H1 (cell line): ENCODE results near the gene HPS5. TPM values are rescaled to one million over a fixed set of nuclear protein-coding genes. Genes with fewer than 3 reads are reported as not detected.

Experiments
- CREB1 ChIP-seq: IDR thresholded peaks from 2 replicates; pipeline ENCODE4 v1.6.1; 2012; ENCODE audit warnings: inconsistent platforms
- EP300 ChIP-seq, 2 experiments: IDR thresholded peaks; 1 replicate in 1 of 2; 2 replicates in 1 of 2; pipeline ENCODE4 v1.6.1; 2011 to 2012; ENCODE audit warnings: low read depth in 2 of 2, low read length in 2 of 2, mild to moderate bottlenecking in 2 of 2, borderline replicate concordance in 1 of 2, inconsistent platforms in 1 of 2, moderate library complexity in 1 of 2
- GABPA ChIP-seq: IDR thresholded peaks from 2 replicates; pipeline ENCODE4 v1.6.1; 2011; ENCODE audit warnings: mild to moderate bottlenecking, low read length, moderate library complexity, borderline replicate concordance; ENCODE audit not compliant: insufficient read depth
- NANOG ChIP-seq: IDR thresholded peaks from 2 replicates; pipeline ENCODE4 v1.6.1; 2011; ENCODE audit warnings: low read length, low read depth, mild to moderate bottlenecking, inconsistent platforms; ENCODE audit not compliant: insufficient read depth, poor library complexity, severe bottlenecking
- PHF8 ChIP-seq: fragments of 200-600 bp; sonication (generic); conservative IDR thresholded peaks from 2 replicates; pipeline ENCODE4 v1.7.1; 2012; ENCODE audit warnings: low read depth, mild to moderate bottlenecking, inconsistent platforms, low read length, moderate library complexity
- SIX5 ChIP-seq: IDR thresholded peaks from 2 replicates; pipeline ENCODE4 v1.6.1; 2011; ENCODE audit warnings: mild to moderate bottlenecking, low read depth, low read length
- polyA plus RNA-seq, 7 experiments: library from polyadenylated mRNA; depleted of rRNA in 3 of 7; stranded (reverse) in 5 of 7; unstranded in 2 of 7; fragments of >200 nt in 5 of 7; fragments of 200-250 nt in 2 of 7; gene quantifications; 1 replicate in 5 of 7; 2 replicates in 1 of 7; 4 replicates in 1 of 7; pipeline versions ENCODE4 v1.2.1 to v1.2.3, GENCODE V29; 2011 to 2013; ENCODE audit warnings: missing spikeins in 2 of 7, mixed read lengths in 2 of 7
- total RNA-seq: library from RNA; stranded (reverse); fragmentation: NEBNext Ultra II Directional; extraction: Animal tissue kit (Norgen Biotek cat#: 25700); gene quantifications from 2 replicates; pipeline ENCODE4 v1.2.1, GENCODE V29; 2021
- TF ChIP-seq, protein P1 (sequence below): fragments of 300-600 bp; sonication (generic); IDR thresholded peaks from 2 replicates; pipeline ENCODE4 v1.7.1; 2012; ENCODE audit warnings: low read length, moderate library complexity, mild to moderate bottlenecking, inconsistent platforms; ENCODE audit not compliant: insufficient replicate concordance
- TF ChIP-seq, protein P2 (sequence below): IDR thresholded peaks from 2 replicates; pipeline ENCODE4 v1.6.1; 2011; ENCODE audit warnings: low read length, improper control_type of control experiment

The HPS5 gene
- total and polyA plus RNA-seq, 2 of the 8 experiments (the other 6 are each of a cell fraction or from before 2014, with no cell fraction given), result 5.0 to 18.5 TPM

DNA sequence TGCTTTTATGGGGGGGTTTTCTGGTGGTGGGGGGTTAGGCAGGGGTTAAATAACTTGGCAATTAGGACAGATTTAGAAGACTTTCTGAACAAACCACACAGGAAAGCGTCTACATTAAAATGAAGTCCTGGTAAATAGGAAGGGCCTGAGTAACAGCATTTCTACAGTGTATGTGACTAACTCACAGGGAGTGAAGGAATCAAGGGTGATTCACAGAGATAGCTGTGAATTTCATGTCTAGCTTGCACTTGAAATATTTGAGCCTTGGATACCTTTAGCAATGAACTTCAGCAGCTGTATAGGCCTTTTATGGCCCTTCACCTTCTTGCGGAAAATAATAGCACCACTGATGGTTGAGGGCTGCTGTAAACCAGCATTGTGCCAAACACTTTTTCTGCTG lies 46.3 kb upstream of the HPS5 start (continued):
- TF ChIP-seq, protein P1, sequence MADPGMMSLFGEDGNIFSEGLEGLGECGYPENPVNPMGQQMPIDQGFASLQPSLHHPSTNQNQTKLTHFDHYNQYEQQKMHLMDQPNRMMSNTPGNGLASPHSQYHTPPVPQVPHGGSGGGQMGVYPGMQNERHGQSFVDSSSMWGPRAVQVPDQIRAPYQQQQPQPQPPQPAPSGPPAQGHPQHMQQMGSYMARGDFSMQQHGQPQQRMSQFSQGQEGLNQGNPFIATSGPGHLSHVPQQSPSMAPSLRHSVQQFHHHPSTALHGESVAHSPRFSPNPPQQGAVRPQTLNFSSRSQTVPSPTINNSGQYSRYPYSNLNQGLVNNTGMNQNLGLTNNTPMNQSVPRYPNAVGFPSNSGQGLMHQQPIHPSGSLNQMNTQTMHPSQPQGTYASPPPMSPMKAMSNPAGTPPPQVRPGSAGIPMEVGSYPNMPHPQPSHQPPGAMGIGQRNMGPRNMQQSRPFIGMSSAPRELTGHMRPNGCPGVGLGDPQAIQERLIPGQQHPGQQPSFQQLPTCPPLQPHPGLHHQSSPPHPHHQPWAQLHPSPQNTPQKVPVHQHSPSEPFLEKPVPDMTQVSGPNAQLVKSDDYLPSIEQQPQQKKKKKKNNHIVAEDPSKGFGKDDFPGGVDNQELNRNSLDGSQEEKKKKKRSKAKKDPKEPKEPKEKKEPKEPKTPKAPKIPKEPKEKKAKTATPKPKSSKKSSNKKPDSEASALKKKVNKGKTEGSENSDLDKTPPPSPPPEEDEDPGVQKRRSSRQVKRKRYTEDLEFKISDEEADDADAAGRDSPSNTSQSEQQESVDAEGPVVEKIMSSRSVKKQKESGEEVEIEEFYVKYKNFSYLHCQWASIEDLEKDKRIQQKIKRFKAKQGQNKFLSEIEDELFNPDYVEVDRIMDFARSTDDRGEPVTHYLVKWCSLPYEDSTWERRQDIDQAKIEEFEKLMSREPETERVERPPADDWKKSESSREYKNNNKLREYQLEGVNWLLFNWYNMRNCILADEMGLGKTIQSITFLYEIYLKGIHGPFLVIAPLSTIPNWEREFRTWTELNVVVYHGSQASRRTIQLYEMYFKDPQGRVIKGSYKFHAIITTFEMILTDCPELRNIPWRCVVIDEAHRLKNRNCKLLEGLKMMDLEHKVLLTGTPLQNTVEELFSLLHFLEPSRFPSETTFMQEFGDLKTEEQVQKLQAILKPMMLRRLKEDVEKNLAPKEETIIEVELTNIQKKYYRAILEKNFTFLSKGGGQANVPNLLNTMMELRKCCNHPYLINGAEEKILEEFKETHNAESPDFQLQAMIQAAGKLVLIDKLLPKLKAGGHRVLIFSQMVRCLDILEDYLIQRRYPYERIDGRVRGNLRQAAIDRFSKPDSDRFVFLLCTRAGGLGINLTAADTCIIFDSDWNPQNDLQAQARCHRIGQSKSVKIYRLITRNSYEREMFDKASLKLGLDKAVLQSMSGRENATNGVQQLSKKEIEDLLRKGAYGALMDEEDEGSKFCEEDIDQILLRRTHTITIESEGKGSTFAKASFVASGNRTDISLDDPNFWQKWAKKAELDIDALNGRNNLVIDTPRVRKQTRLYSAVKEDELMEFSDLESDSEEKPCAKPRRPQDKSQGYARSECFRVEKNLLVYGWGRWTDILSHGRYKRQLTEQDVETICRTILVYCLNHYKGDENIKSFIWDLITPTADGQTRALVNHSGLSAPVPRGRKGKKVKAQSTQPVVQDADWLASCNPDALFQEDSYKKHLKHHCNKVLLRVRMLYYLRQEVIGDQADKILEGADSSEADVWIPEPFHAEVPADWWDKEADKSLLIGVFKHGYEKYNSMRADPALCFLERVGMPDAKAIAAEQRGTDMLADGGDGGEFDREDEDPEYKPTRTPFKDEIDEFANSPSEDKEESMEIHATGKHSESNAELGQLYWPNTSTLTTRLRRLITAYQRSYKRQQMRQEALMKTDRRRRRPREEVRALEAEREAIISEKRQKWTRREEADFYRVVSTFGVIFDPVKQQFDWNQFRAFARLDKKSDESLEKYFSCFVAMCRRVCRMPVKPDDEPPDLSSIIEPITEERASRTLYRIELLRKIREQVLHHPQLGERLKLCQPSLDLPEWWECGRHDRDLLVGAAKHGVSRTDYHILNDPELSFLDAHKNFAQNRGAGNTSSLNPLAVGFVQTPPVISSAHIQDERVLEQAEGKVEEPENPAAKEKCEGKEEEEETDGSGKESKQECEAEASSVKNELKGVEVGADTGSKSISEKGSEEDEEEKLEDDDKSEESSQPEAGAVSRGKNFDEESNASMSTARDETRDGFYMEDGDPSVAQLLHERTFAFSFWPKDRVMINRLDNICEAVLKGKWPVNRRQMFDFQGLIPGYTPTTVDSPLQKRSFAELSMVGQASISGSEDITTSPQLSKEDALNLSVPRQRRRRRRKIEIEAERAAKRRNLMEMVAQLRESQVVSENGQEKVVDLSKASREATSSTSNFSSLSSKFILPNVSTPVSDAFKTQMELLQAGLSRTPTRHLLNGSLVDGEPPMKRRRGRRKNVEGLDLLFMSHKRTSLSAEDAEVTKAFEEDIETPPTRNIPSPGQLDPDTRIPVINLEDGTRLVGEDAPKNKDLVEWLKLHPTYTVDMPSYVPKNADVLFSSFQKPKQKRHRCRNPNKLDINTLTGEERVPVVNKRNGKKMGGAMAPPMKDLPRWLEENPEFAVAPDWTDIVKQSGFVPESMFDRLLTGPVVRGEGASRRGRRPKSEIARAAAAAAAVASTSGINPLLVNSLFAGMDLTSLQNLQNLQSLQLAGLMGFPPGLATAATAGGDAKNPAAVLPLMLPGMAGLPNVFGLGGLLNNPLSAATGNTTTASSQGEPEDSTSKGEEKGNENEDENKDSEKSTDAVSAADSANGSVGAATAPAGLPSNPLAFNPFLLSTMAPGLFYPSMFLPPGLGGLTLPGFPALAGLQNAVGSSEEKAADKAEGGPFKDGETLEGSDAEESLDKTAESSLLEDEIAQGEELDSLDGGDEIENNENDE, result no peak
- no peak for TF ChIP-seq EP300 (IDR thresholded peaks at IDR 0.05; ENCODE audit: borderline replicate concordance in 1 of 2, low read depth in 2 of 2, low read length in 2 of 2)
- no peak for TF ChIP-seq PHF8
- TF ChIP-seq, protein P2, sequence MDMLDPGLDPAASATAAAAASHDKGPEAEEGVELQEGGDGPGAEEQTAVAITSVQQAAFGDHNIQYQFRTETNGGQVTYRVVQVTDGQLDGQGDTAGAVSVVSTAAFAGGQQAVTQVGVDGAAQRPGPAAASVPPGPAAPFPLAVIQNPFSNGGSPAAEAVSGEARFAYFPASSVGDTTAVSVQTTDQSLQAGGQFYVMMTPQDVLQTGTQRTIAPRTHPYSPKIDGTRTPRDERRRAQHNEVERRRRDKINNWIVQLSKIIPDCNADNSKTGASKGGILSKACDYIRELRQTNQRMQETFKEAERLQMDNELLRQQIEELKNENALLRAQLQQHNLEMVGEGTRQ, result no peak
- no peak for TF ChIP-seq SIX5
- TF ChIP-seq GABPA, result no peak
- no peak for TF ChIP-seq NANOG
- TF ChIP-seq CREB1, result no peak
